Measurements from ENCODE around the gene LMAN1L. TPM values are rescaled to one million over a fixed set of nuclear protein-coding genes. Genes with fewer than 3 reads are reported as not detected.

The LMAN1L gene
- total RNA-seq, 1 experiment from 2014 or later: not detected

DNA sequence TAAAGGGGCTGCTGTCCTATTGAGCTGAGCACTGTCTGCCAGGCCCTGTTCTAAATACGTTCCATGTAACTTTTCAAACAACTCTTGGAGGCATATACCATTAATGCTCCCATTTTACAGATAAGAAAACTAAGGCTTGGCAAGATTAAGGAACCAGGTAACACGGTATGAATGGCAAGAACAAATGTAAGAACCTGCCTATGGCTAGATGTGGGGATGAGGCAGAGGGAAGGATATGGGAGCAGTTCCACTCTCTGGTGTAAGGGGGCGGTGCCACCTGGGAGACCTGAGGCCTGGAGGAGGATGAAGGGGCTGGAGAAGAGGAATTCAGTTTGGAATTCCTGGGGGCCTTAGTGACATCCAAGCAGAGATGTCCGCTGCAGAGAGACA lies 3.8 kb upstream of the LMAN1L start:
- H3K27ac Mint-ChIP-seq: peak overlapping the region in 1 of 3 experiments; percentile 16; a peak in 2 of 7 replicates
- no peaks in the 10 kb centered on the region for H3K9me3 Mint-ChIP-seq
- no peak overlapping the region for H3K23ac ChIP-seq (ENCODE audit: insufficient read length, low read depth, low read length)
- H3K27ac ChIP-seq (ENCODE audit: insufficient read length, low read depth, low read length): no peak overlapping the region
- H2AK5ac ChIP-seq (ENCODE audit: insufficient read length, low read length): no peak overlapping the region
- H3K4me3 Mint-ChIP-seq: peak overlapping the region in 1 of 2 experiments; percentile 12; a peak in 1 of 5 replicates
- no peak overlapping the region for H3K4ac ChIP-seq (ENCODE audit: low read depth, low read length)
- H4K8ac ChIP-seq (replicated peaks; ENCODE audit: insufficient read length, low read depth, low read length): no peak overlapping the region
- no peaks in the 10 kb centered on the region for H3K79me1 ChIP-seq (ENCODE audit: insufficient read depth, low read depth, low read length, poor library complexity, severe bottlenecking)
- H3K9me3 ChIP-seq (ENCODE audit: control insufficient read depth, low read depth, low read length): no peaks in the 10 kb centered on the region
- H2BK15ac ChIP-seq (ENCODE audit: low read depth, low read length): no peak overlapping the region
- H3K56ac ChIP-seq (ENCODE audit: insufficient read length, low read depth, low read length): no peak overlapping the region
- H3K23me2 ChIP-seq (ENCODE audit: insufficient read length, low read depth, low read length, poor library complexity, severe bottlenecking): no peaks in the 10 kb centered on the region
- no peak overlapping the region for H3K18ac ChIP-seq (ENCODE audit: insufficient read length, low read depth, low read length)
- H3K27me3 ChIP-seq (ENCODE audit: insufficient read depth, low read length): no peaks in the 10 kb centered on the region
- H3K14ac ChIP-seq (ENCODE audit: insufficient read depth, low read length): no peak overlapping the region
- no peak overlapping the region for H2BK5ac ChIP-seq (ENCODE audit: insufficient read length, low read length)
- DNase-seq: peak; percentile 61
- no peak overlapping the region for H3K4me2 ChIP-seq (ENCODE audit: insufficient read depth, insufficient read length, low read length)
- H3K4me1 Mint-ChIP-seq: peaks cover 9 to 16% of the 10 kb centered on the region in 2 experiments
- WGBS (ENCODE audit: extremely low coverage, insufficient read length, low lambda C conversion rate): no CpG with 5 or more reads among the region's 4 CpGs
- H2AFZ ChIP-seq (ENCODE audit: low read length): no peak overlapping the region
- no peaks in the 10 kb centered on the region for H3K4me1 ChIP-seq (ENCODE audit: insufficient read depth, low read length)
- H3T11ph ChIP-seq (ENCODE audit: low read length): no peak overlapping the region
- H2BK20ac ChIP-seq (ENCODE audit: low read depth, low read length, poor library complexity, severe bottlenecking): no peak overlapping the region
- H4K5ac ChIP-seq (ENCODE audit: insufficient read length, low read depth, low read length): no peak overlapping the region
- H3K9ac ChIP-seq (ENCODE audit: extremely low read depth, insufficient read length, low read length): no peak overlapping the region
- no peak overlapping the region for H2BK120ac ChIP-seq (ENCODE audit: low read depth, low read length, poor library complexity, severe bottlenecking)
- no peaks in the 10 kb centered on the region for H3K79me2 ChIP-seq (ENCODE audit: insufficient read depth, low read length)
- TF ChIP-seq, protein P1, sequence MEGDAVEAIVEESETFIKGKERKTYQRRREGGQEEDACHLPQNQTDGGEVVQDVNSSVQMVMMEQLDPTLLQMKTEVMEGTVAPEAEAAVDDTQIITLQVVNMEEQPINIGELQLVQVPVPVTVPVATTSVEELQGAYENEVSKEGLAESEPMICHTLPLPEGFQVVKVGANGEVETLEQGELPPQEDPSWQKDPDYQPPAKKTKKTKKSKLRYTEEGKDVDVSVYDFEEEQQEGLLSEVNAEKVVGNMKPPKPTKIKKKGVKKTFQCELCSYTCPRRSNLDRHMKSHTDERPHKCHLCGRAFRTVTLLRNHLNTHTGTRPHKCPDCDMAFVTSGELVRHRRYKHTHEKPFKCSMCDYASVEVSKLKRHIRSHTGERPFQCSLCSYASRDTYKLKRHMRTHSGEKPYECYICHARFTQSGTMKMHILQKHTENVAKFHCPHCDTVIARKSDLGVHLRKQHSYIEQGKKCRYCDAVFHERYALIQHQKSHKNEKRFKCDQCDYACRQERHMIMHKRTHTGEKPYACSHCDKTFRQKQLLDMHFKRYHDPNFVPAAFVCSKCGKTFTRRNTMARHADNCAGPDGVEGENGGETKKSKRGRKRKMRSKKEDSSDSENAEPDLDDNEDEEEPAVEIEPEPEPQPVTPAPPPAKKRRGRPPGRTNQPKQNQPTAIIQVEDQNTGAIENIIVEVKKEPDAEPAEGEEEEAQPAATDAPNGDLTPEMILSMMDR (conservative IDR thresholded peaks at IDR 0.05): peak; percentile 63
- no peak overlapping the region for H4K91ac ChIP-seq (ENCODE audit: insufficient read length, low read depth, low read length)
- H3K36me3 Mint-ChIP-seq (ENCODE audit: insufficient read depth in 1 of 3, low read depth in 3 of 3): peaks cover 5 to 6% (median 5%) of the 10 kb centered on the region in 3 experiments; a peak in 4 of 7 replicates
- H2BK12ac ChIP-seq (ENCODE audit: insufficient read length, low read depth, low read length): no peak overlapping the region
- H3K27me3 Mint-ChIP-seq (ENCODE audit: low read depth): peaks cover 8% of the 10 kb centered on the region
- no peaks in the 10 kb centered on the region for H4K20me1 ChIP-seq (ENCODE audit: control insufficient read depth, insufficient read depth, insufficient read length)

Data from H9 (cell line).